Measurements from ENCODE around the gene ZCCHC14. TPM values are rescaled to one million over a fixed set of nuclear protein-coding genes. Genes with fewer than 3 reads are reported as not detected.

ZCCHC14 gene
- total and polyA plus RNA-seq, 2 of the 8 experiments (the other 6 are each of a cell fraction or from before 2014, with no cell fraction given) = 8.2 to 28.2 TPM

GRCh38 chr16:87496447-87496801 lies 3.6 kb upstream of the ZCCHC14 start:
- H3K4me3 ChIP-seq (ENCODE audit: extremely low read depth in 1 of 4, insufficient read depth in 2 of 4, low read depth in 3 of 4, low read length in 4 of 4) = no peak overlapping the region
- CTCF ChIA-PET (ENCODE audit: partially characterized antibody) = interaction anchor here (1.1 to 1.4 kb wide), 3 partner anchors 10 to 44 kb away, joined by 3 to 4 read pairs (median 4); no protein-coding TSS in a partner anchor
- H4K8ac ChIP-seq (ENCODE audit: extremely low read depth, insufficient read depth, low read length) = no peak overlapping the region
- no peaks in the 10 kb centered on the region for H3K79me1 ChIP-seq (ENCODE audit: low read depth, low read length)
- H4K91ac ChIP-seq (replicated peaks; ENCODE audit: insufficient read length, low read length) = no peak overlapping the region
- WGBS, 2 experiments (ENCODE audit: extremely low coverage in 1 of 2, insufficient coverage in 1 of 2, insufficient read length in 1 of 2, insufficient replicate concordance in 2 of 2, low coverage in 1 of 2, low lambda C conversion rate in 2 of 2, missing lambda C conversion rate in 1 of 2) = 71% methylated on average over 2 of the region's 2 CpGs; no CpG with 5 or more reads in 1 of the 2 experiments
- no peak overlapping the region for H4K5ac ChIP-seq (ENCODE audit: insufficient read length, low read depth, low read length)
- H3K18ac ChIP-seq (ENCODE audit: extremely low read depth, low read length) = no peak overlapping the region
- no peak overlapping the region for H3K14ac ChIP-seq (ENCODE audit: insufficient read length)
- no peak overlapping the region for H2BK15ac ChIP-seq (ENCODE audit: low read length)
- no peak overlapping the region for H3K9ac ChIP-seq (replicated peaks in 1 of 4; ENCODE audit: extremely low read depth in 1 of 4, low read depth in 3 of 4, low read length in 3 of 4)
- H3K27ac ChIP-seq (ENCODE audit: low read depth, low read length) = no peak overlapping the region
- DNase-seq (ENCODE audit: low read depth in 1 of 2, low spot score in 2 of 2) = no peak
- no peak overlapping the region for H2BK120ac ChIP-seq (replicated peaks; ENCODE audit: low read depth, low read length)
- no peak overlapping the region for H2BK5ac ChIP-seq (ENCODE audit: low read depth, low read length)
- no peak overlapping the region for H2BK20ac ChIP-seq (ENCODE audit: low read length)
- H3K4ac ChIP-seq (replicated peaks; ENCODE audit: insufficient read length, low read depth, low read length) = no peak overlapping the region
- H3K4me1 ChIP-seq (replicated peaks in 1 of 4; ENCODE audit: control insufficient read depth in 3 of 4, insufficient read depth in 4 of 4, low read length in 3 of 4) = peaks cover 0 to 5% (median 4%) of the 10 kb centered on the region in 4 experiments; a peak in 6 of 7 replicates
- H3K23me2 ChIP-seq (ENCODE audit: low read depth, low read length) = peaks cover 3% of the 10 kb centered on the region; the same call in 1 of the 2 replicates
- H4K20me1 ChIP-seq (replicated peaks in 1 of 2; ENCODE audit: control insufficient read depth in 1 of 2, insufficient read depth in 2 of 2, low read length in 2 of 2) = peaks cover 0 to under 1% of the 10 kb centered on the region in 2 experiments
- TF ChIP-seq FOSL1 (IDR thresholded peaks at IDR 0.05; ENCODE audit: insufficient read depth, low read depth, low read length) = no peak
- TF ChIP-seq MAFK (IDR thresholded peaks at IDR 0.05; ENCODE audit: low read depth, low read length) = no peak
- TF ChIP-seq RFX5 (IDR thresholded peaks at IDR 0.05; ENCODE audit: borderline replicate concordance, low read depth, low read length) = no peak
- TF ChIP-seq CTBP2 (IDR thresholded peaks at IDR 0.05; ENCODE audit: borderline replicate concordance, insufficient read depth, insufficient read length, low read length) = no peak
- no peak for TF ChIP-seq NANOG (IDR thresholded peaks at IDR 0.05; ENCODE audit: insufficient read depth, low read depth, low read length, poor library complexity, severe bottlenecking)
- TF ChIP-seq TBP (IDR thresholded peaks at IDR 0.05; ENCODE audit: low read depth, low read length) = no peak
- no peak for TF ChIP-seq POU5F1 (IDR thresholded peaks at IDR 0.05; ENCODE audit: low read depth, low read length)
- no peak for TF ChIP-seq RNF2 (IDR thresholded peaks at IDR 0.05; ENCODE audit: borderline replicate concordance, low read depth, low read length, missing control alignments, poor library complexity, severe bottlenecking)
- no peak for TF ChIP-seq CHD2 (IDR thresholded peaks at IDR 0.05; ENCODE audit: low read length)
- TF ChIP-seq CEBPB (IDR thresholded peaks at IDR 0.05; ENCODE audit: low read depth, low read length) = no peak
- H3K23ac ChIP-seq (ENCODE audit: insufficient read length) = no peak overlapping the region
- H2BK12ac ChIP-seq (ENCODE audit: low read depth, low read length) = no peak overlapping the region
- no peak overlapping the region for H2AFZ ChIP-seq (ENCODE audit: low read length)
- no peak overlapping the region for H3K4me2 ChIP-seq (ENCODE audit: insufficient read depth in 1 of 2, low read depth in 2 of 2, low read length in 2 of 2)
- FAIRE-seq = no peak
- no peaks in the 10 kb centered on the region for H3K36me3 ChIP-seq (ENCODE audit: control insufficient read depth in 2 of 4, insufficient read depth in 4 of 4, low read length in 3 of 4)
- H2AK5ac ChIP-seq (ENCODE audit: low read depth, low read length) = no peak overlapping the region
- H3K9me3 ChIP-seq (ENCODE audit: insufficient read depth in 2 of 2, low read depth in 1 of 2, low read length in 1 of 2) = no peaks in the 10 kb centered on the region
- no peak overlapping the region for H3K56ac ChIP-seq (replicated peaks; ENCODE audit: insufficient read length, low read depth, low read length)
- POLR2A ChIA-PET (ENCODE audit: partially characterized antibody) = no interaction called here
- H3K27me3 ChIP-seq (replicated peaks in 1 of 4; ENCODE audit: control insufficient read depth in 3 of 4, extremely low read depth in 1 of 4, insufficient read depth in 3 of 4, low read length in 3 of 4) = no peaks in the 10 kb centered on the region; a peak in 1 of 7 replicates
- peaks cover 0 to 3% of the 10 kb centered on the region in 2 experiments; a peak in 1 of 4 replicates for H3K79me2 ChIP-seq (ENCODE audit: control insufficient read depth in 1 of 2, insufficient read depth in 2 of 2, low read length in 2 of 2)
